ENCODE results near the gene RANBP9. TPM values are rescaled to one million over a fixed set of nuclear protein-coding genes. Genes with fewer than 3 reads are reported as not detected.
A peak's percentile ranks its signal among the peaks of the same experiment; 100 is the strongest.

Gene RANBP9
- total and polyA plus RNA-seq, 2 experiments from 2014 or later, result 12.1 to 31.8 TPM

GRCh38 chr6:13735031-13735430 lies 23.4 kb upstream of the RANBP9 start:
- DNase-seq (ENCODE audit: low spot score) (no peak), ATAC-seq (no peak)
- no peak for TF ChIP-seq ZNF462 (CRISPR knock-in tag; IDR thresholded peaks at IDR 0.05)
- Mint-ChIP-seq H3K9me3 (no peaks in the 10 kb centered on the region), H3K4me3 (no peak overlapping the region), H3K36me3 (ENCODE audit: low read depth) (no peaks in the 10 kb centered on the region), H3K27me3 (ENCODE audit: insufficient read depth, low read depth, poor library complexity) (peaks cover 3% of the 10 kb centered on the region), H3K4me1 (peaks cover 11% of the 10 kb centered on the region), H3K27ac (no peak overlapping the region)
- no peak overlapping the region for H2AFZ ChIP-seq
- no peak overlapping the region for H3K27ac ChIP-seq (ENCODE audit: low read depth)
- no peak overlapping the region for H3K4me3 ChIP-seq
- H3K4me2 ChIP-seq, result no peak overlapping the region
- no peaks in the 10 kb centered on the region for H3K79me2 ChIP-seq (replicated peaks; ENCODE audit: insufficient read depth)
- H3F3A ChIP-seq (replicated peaks; ENCODE audit: low read depth), result no peaks in the 10 kb centered on the region
- H3K36me3 ChIP-seq (ENCODE audit: insufficient read depth), result no peaks in the 10 kb centered on the region
- H4K20me1 ChIP-seq (replicated peaks; ENCODE audit: insufficient read depth), result no peaks in the 10 kb centered on the region
- no peaks in the 10 kb centered on the region; the same call in 1 of the 2 replicates for H3K4me1 ChIP-seq (ENCODE audit: insufficient read depth)
- no peaks in the 10 kb centered on the region for H3K27me3 ChIP-seq (ENCODE audit: insufficient read depth)
- no peaks in the 10 kb centered on the region for H3K9me2 ChIP-seq (ENCODE audit: insufficient read depth)

GRCh38 chr6:13733178-13733887 lies 21.7 kb upstream of the RANBP9 start:
- H2AFZ ChIP-seq, result peak overlapping the region; percentile 43
- no peaks in the 10 kb centered on the region for H3K9me2 ChIP-seq (ENCODE audit: insufficient read depth)
- peaks cover 3% of the 10 kb centered on the region for H3K27me3 Mint-ChIP-seq (ENCODE audit: insufficient read depth, low read depth, poor library complexity)
- no peak overlapping the region for H3K27ac Mint-ChIP-seq
- no peaks in the 10 kb centered on the region for H3F3A ChIP-seq (replicated peaks; ENCODE audit: low read depth)
- ATAC-seq, result no peak
- H3K4me2 ChIP-seq, result peak overlapping the region; percentile 32; the same call in 1 of the 2 replicates
- H3K9me3 Mint-ChIP-seq, result no peaks in the 10 kb centered on the region
- H4K20me1 ChIP-seq (replicated peaks; ENCODE audit: insufficient read depth), result no peaks in the 10 kb centered on the region
- H3K27me3 ChIP-seq (ENCODE audit: insufficient read depth), result no peaks in the 10 kb centered on the region
- DNase-seq (ENCODE audit: low spot score), result no peak
- H3K4me1 Mint-ChIP-seq, result peaks cover 11% of the 10 kb centered on the region
- H3K27ac ChIP-seq (ENCODE audit: low read depth), result no peak overlapping the region
- H3K79me2 ChIP-seq (replicated peaks; ENCODE audit: insufficient read depth), result no peaks in the 10 kb centered on the region
- H3K4me1 ChIP-seq (ENCODE audit: insufficient read depth), result no peaks in the 10 kb centered on the region; the same call in 1 of the 2 replicates
- no peaks in the 10 kb centered on the region for H3K36me3 Mint-ChIP-seq (ENCODE audit: low read depth)
- H3K36me3 ChIP-seq (ENCODE audit: insufficient read depth), result no peaks in the 10 kb centered on the region
- no peak overlapping the region for H3K4me3 ChIP-seq
- no peak overlapping the region for H3K4me3 Mint-ChIP-seq
- no peak for TF ChIP-seq STAT1 (IDR thresholded peaks at IDR 0.05; ENCODE audit: unreplicated experiment)
- TF ChIP-seq EZH2phosphoT487 (IDR thresholded peaks at IDR 0.05; ENCODE audit: unreplicated experiment), result no peak
- no peak for TF ChIP-seq ETS1 (IDR thresholded peaks at IDR 0.05)
- TF ChIP-seq ZNF331 (CRISPR knock-in tag; IDR thresholded peaks at IDR 0.05; ENCODE audit: low read depth), result no peak
- no peak for TF ChIP-seq EZH2 (IDR thresholded peaks at IDR 0.05; ENCODE audit: low read depth, unreplicated experiment)
- TF ChIP-seq REST (IDR thresholded peaks at IDR 0.05; ENCODE audit: unreplicated experiment), result no peak
- no peak for TF ChIP-seq CTCF (conservative IDR thresholded peaks at IDR 0.05; ENCODE audit: low read depth in 2 of 2)
